H1 (cell line): ENCODE measurements around the gene TAMALIN. TPM values are rescaled to one million over a fixed set of nuclear protein-coding genes. Genes with fewer than 3 reads are reported as not detected.

Experiments
- BACH1 ChIP-seq: IDR thresholded peaks from 2 replicates; pipeline ENCODE4 v1.6.1; 2012; ENCODE audit warnings: low read length, improper control_type of control experiment
- KDM1A ChIP-seq: fragments of 200-600, 300-600 bp; sonication (generic); IDR thresholded peaks from 2 replicates; pipeline ENCODE4 v1.7.1; 2016; ENCODE audit warnings: mild to moderate bottlenecking, low read length, borderline replicate concordance
- MAX ChIP-seq: IDR thresholded peaks from 2 replicates; pipeline ENCODE4 v1.6.1; 2012; ENCODE audit warnings: inconsistent platforms
- NANOG ChIP-seq: IDR thresholded peaks from 2 replicates; pipeline ENCODE4 v1.6.1; 2011; ENCODE audit warnings: low read length, low read depth, mild to moderate bottlenecking, inconsistent platforms; ENCODE audit not compliant: insufficient read depth, poor library complexity, severe bottlenecking
- NRF1 ChIP-seq: IDR thresholded peaks from 2 replicates; pipeline ENCODE4 v1.6.1; 2011; ENCODE audit warnings: mild to moderate bottlenecking, low read depth, low read length, improper control_type of control experiment
- RNF2 ChIP-seq: fragments of 200-900, 300-1000 bp; sonication (generic); IDR thresholded peaks from 2 replicates; pipeline ENCODE4 v1.7.1; 2016; ENCODE audit warnings: borderline replicate concordance, low read depth, mild to moderate bottlenecking, antibody characterized with exemption, low read length; ENCODE audit not compliant: poor library complexity, severe bottlenecking; ENCODE audit errors: missing control alignments
- TAF7 ChIP-seq: optimal IDR thresholded peaks from 2 replicates; pipeline ENCODE3; 2011; ENCODE audit warnings: low read depth, mild to moderate bottlenecking, inconsistent platforms, low read length, moderate library complexity, borderline replicate concordance
- ZNF274 ChIP-seq: IDR thresholded peaks from 2 replicates; pipeline ENCODE4 v1.7.0; 2012; ENCODE audit warnings: low read length, borderline replicate concordance; ENCODE audit errors: extremely low read depth
- polyA plus RNA-seq, 7 experiments: library from polyadenylated mRNA; depleted of rRNA in 3 of 7; stranded (reverse) in 5 of 7; unstranded in 2 of 7; fragments of >200 nt in 5 of 7; fragments of 200-250 nt in 2 of 7; gene quantifications; 1 replicate in 5 of 7; 2 replicates in 1 of 7; 4 replicates in 1 of 7; pipeline versions ENCODE4 v1.2.1 to v1.2.3, GENCODE V29; 2011 to 2013; ENCODE audit warnings: missing spikeins in 2 of 7, mixed read lengths in 2 of 7
- total RNA-seq: library from RNA; stranded (reverse); fragmentation: NEBNext Ultra II Directional; extraction: Animal tissue kit (Norgen Biotek cat#: 25700); gene quantifications from 2 replicates; pipeline ENCODE4 v1.2.1, GENCODE V29; 2021

The TAMALIN gene
- total and polyA plus RNA-seq, 2 of the 8 experiments (the other 6 are each of a cell fraction or from before 2014, with no cell fraction given), result 2.6 to 4.9 TPM

- TF ChIP-seq NANOG (no peak), MAX (no peak), KDM1A (no peak), NRF1 (no peak), TAF7 (no peak), ZNF274 (no peak), BACH1 (no peak), RNF2 (no peak)
Measured at GRCh38 chr12:52052468-52053186, 45.9 kb downstream of the TAMALIN start (continued).
